NCI-H446 treated with DMSO at 0.1 percent for 48 hours (cell line): ENCODE results near the gene TANC1.

Experiments
- DNase-seq: peaks from one replicate; lab custom pipeline; 2025; lab: John Stamatoyannopoulos, UW

The TANC1 gene

GRCh38 chr2:159267921-159268320, 299.5 kb downstream of the TANC1 start:
- no peak for DNase-seq

GRCh38 chr2:159270744-159271379, 302.4 kb downstream of the TANC1 start:
- no peak for DNase-seq

GRCh38 chr2:159272156-159272555, 303.7 kb downstream of the TANC1 start:
- no peak for DNase-seq

GRCh38 chr2:159275111-159275510, 306.7 kb downstream of the TANC1 start:
- DNase-seq: no peak

GRCh38 chr2:159279700-159280099, 311.3 kb downstream of the TANC1 start:
- DNase-seq: no peak

GRCh38 chr2:159281002-159281401, 312.6 kb downstream of the TANC1 start:
- DNase-seq: no peak
